PFSK-1 (cell line): ENCODE data around the gene CAMKK2.

ENCODE experiments used
- REST ChIP-seq, 2 experiments: IDR thresholded peaks; 2 replicates each; pipeline versions ENCODE4 v1.6.1 to v1.8.0; 2011 to 2012; ENCODE audit warnings: low read depth in 2 of 2, low read length in 2 of 2, control low read depth in 1 of 2, inconsistent platforms in 1 of 2, mild to moderate bottlenecking in 1 of 2, moderate library complexity in 1 of 2; ENCODE audit not compliant: insufficient read depth in 1 of 2
- TAF1 ChIP-seq: IDR thresholded peaks from 2 replicates; pipeline ENCODE4 v1.6.1; 2012; ENCODE audit warnings: low read length, control low read depth, borderline replicate concordance; ENCODE audit not compliant: insufficient read depth

GRCh38 chr12:121191151-121191550, 105.4 kb downstream of the CAMKK2 start:
- TF ChIP-seq REST (IDR thresholded peaks at IDR 0.05; ENCODE audit: insufficient read depth in 1 of 2, low read depth in 2 of 2, low read length in 2 of 2) (no peak), TAF1 (no peak)
